Uterus (tissue), 4 donors: ENCODE data around the gene EXOC4. TPM values are rescaled to one million over a fixed set of nuclear protein-coding genes. Genes with fewer than 3 reads are reported as not detected.

Experiments
- DNase-seq, 2 donors: peaks; one replicate each; pipeline ENCODE4 v3.0.0-alpha.2; 2019 to 2020
- H3K27ac ChIP-seq, 2 donors: fragments of 200-600 bp; sonication (generic); 1 replicate in 1 of 2; 2 replicates in 1 of 2; pipeline ENCODE4 v1.5.1; 2016 to 2018
- H3K27me3 ChIP-seq, 2 donors: fragments of 200-600 bp; sonication (generic); one replicate each; pipeline ENCODE4 v1.5.1; 2018 to 2019; ENCODE audit warnings: control low read depth in 1 of 2
- H3K36me3 ChIP-seq, 2 donors: fragments of 200-600 bp; sonication (generic); one replicate each; pipeline ENCODE4 v1.5.1; 2019; ENCODE audit warnings: control low read depth in 1 of 2
- H3K4me1 ChIP-seq, 2 donors: fragments of 200-600 bp; sonication (generic); one replicate each; pipeline ENCODE4 v1.5.1; 2018 to 2019; ENCODE audit warnings: control low read depth in 1 of 2
- H3K4me3 ChIP-seq, 2 donors: fragments of 200-600 bp; sonication (generic); 1 replicate in 1 of 2; 2 replicates in 1 of 2; pipeline ENCODE4 v1.5.1; 2018 to 2019; ENCODE audit warnings: mild to moderate bottlenecking in 1 of 2
- H3K9me3 ChIP-seq, 2 donors: fragments of 200-600 bp; sonication (generic); one replicate each; pipeline ENCODE4 v1.5.1; 2019; ENCODE audit warnings: control low read depth in 1 of 2
- CTCF ChIP-seq, 4 experiments: fragments of 200-600 bp in 2 of 4; fragments of 450-650 bp in 2 of 4; sonication (generic) in 2 of 4; IDR thresholded peaks; one replicate each; pipeline ENCODE4 v1.5.1; 2016 to 2019; ENCODE audit warnings: antibody characterized with exemption in 4 of 4, mild to moderate bottlenecking in 2 of 4, moderate library complexity in 1 of 4
- POLR2A ChIP-seq, 2 donors: fragments of 450-650 bp; IDR thresholded peaks; one replicate each; pipeline ENCODE4 v1.6.1; 2016; ENCODE audit warnings: antibody characterized with exemption in 2 of 2, mild to moderate bottlenecking in 1 of 2, moderate library complexity in 1 of 2
- intact Hi-C: fragments of 100-400 bp; cut with DNase I; formaldehyde crosslinking; loops from one replicate; pipeline ENCODE4 v1.15.1; 2023; ENCODE audit warnings: low total_unique reads
- total RNA-seq, 4 donors: library from RNA; depleted of rRNA in 3 of 4; stranded (reverse); fragments of >200 nt in 3 of 4; gene quantifications; one replicate each; pipeline versions ENCODE4 v1.1.0 to v1.2.4, GENCODE V29; 2014 to 2023
- donor health status: DM: yes; HTN: yes; CAD: no.

The EXOC4 gene
- total RNA-seq, 4 donors from 2014 or later = 27.2 to 126 (median 65.4) TPM

GRCh38 chr7:133860628-133861335 is 607.9 kb downstream of the EXOC4 start:
- no peak for DNase-seq
- no peaks in the 10 kb centered on the region for H3K4me1 ChIP-seq
- no peak overlapping the region for H3K4me3 ChIP-seq
- H3K27me3 ChIP-seq = no peaks in the 10 kb centered on the region
- no peaks in the 10 kb centered on the region for H3K36me3 ChIP-seq
- no peak overlapping the region for H3K27ac ChIP-seq
- no peak for TF ChIP-seq CTCF (IDR thresholded peaks at IDR 0.05)
- TF ChIP-seq POLR2A (IDR thresholded peaks at IDR 0.05) = no peak
- H3K9me3 ChIP-seq = no peaks in the 10 kb centered on the region
- intact Hi-C loops = no loop called here

- Histone ChIP-seq H3K4me3 (no peak overlapping the region), H3K9me3 (no peaks in the 10 kb centered on the region), H3K36me3 (no peaks in the 10 kb centered on the region), H3K4me1 (no peaks in the 10 kb centered on the region), H3K27me3 (no peaks in the 10 kb centered on the region), H3K27ac (no peak overlapping the region)
- no peak for TF ChIP-seq CTCF (IDR thresholded peaks at IDR 0.05)
- DNase-seq = no peak
- intact Hi-C loops = no loop called here
Observed at GRCh38 chr7:133861876-133862275, 609.0 kb downstream of the EXOC4 start.

GRCh38 chr7:133863362-133864061 is 610.6 kb downstream of the EXOC4 start:
- TF ChIP-seq POLR2A (IDR thresholded peaks at IDR 0.05) = no peak
- TF ChIP-seq CTCF (IDR thresholded peaks at IDR 0.05) = no peak
- Histone ChIP-seq H3K4me3 (no peak overlapping the region), H3K9me3 (no peaks in the 10 kb centered on the region), H3K27ac (no peak overlapping the region), H3K4me1 (no peaks in the 10 kb centered on the region), H3K36me3 (no peaks in the 10 kb centered on the region), H3K27me3 (no peaks in the 10 kb centered on the region)
- intact Hi-C loops = no loop called here
- no peak for DNase-seq

GRCh38 chr7:133869556-133869955 is 616.7 kb downstream of the EXOC4 start:
- Histone ChIP-seq H3K9me3 (no peaks in the 10 kb centered on the region), H3K4me1 (no peaks in the 10 kb centered on the region), H3K36me3 (no peaks in the 10 kb centered on the region), H3K4me3 (no peak overlapping the region), H3K27me3 (no peaks in the 10 kb centered on the region), H3K27ac (no peak overlapping the region)
- TF ChIP-seq CTCF (IDR thresholded peaks at IDR 0.05) (no peak), POLR2A (IDR thresholded peaks at IDR 0.05) (no peak)
- intact Hi-C loops = no loop called here
- DNase-seq = no peak

- intact Hi-C loops = no loop called here
- Histone ChIP-seq H3K4me3 (no peak overlapping the region), H3K27me3 (no peaks in the 10 kb centered on the region), H3K36me3 (no peaks in the 10 kb centered on the region), H3K4me1 (no peaks in the 10 kb centered on the region), H3K27ac (no peak overlapping the region), H3K9me3 (no peaks in the 10 kb centered on the region)
- TF ChIP-seq CTCF (IDR thresholded peaks at IDR 0.05) (no peak), POLR2A (IDR thresholded peaks at IDR 0.05) (no peak)
- DNase-seq = no peak
Observed at GRCh38 chr7:133871757-133872156, 618.9 kb downstream of the EXOC4 start.
